Ascending aorta (tissue), 2 donors: ENCODE measurements around the gene RAPGEF4. TPM values are rescaled to one million over a fixed set of nuclear protein-coding genes. Genes with fewer than 3 reads are reported as not detected.

Experiments used
- DNase-seq, 2 donors: peaks; one replicate each; pipeline ENCODE4 v3.0.0-alpha.2; 2019; ENCODE audit warnings: low spot score in 2 of 2
- H3K27ac ChIP-seq, 2 donors: fragments of 200-600 bp; sonication (generic); one replicate each; pipeline ENCODE4 v1.5.1; 2016 to 2017; ENCODE audit warnings: mild to moderate bottlenecking in 1 of 2
- H3K27me3 ChIP-seq: fragments of 200-600 bp; sonication (generic); one replicate; pipeline ENCODE4 v1.5.1; 2017
- H3K36me3 ChIP-seq, 2 donors: fragments of 200-600 bp; sonication (generic); one replicate each; pipeline ENCODE4 v1.5.1; 2016
- H3K4me1 ChIP-seq, 2 donors: fragments of 200-600 bp; sonication (generic); one replicate each; pipeline ENCODE4 v1.5.1; 2016 to 2017; ENCODE audit warnings: mild to moderate bottlenecking in 1 of 2
- H3K4me3 ChIP-seq, 2 donors: fragments of 200-600 bp; sonication (generic); one replicate each; pipeline ENCODE4 v1.5.1; 2016 to 2017; ENCODE audit warnings: mild to moderate bottlenecking in 1 of 2
- H3K9me3 ChIP-seq, 2 donors: fragments of 200-600 bp; sonication (generic); one replicate each; pipeline ENCODE4 v1.5.1; 2016
- CTCF ChIP-seq, 3 experiments: fragments of 200-600 bp in 2 of 3; fragments of 450-650 bp in 1 of 3; sonication (generic) in 2 of 3; IDR thresholded peaks; one replicate each; pipeline ENCODE4 v1.5.1; 2016 to 2019; ENCODE audit warnings: antibody characterized with exemption in 3 of 3, mild to moderate bottlenecking in 1 of 3, moderate library complexity in 1 of 3
- intact Hi-C: fragments of 100-400 bp; cut with DNase I; formaldehyde crosslinking; loops from one replicate; pipeline ENCODE4 v1.15.1; 2023
- total RNA-seq: library from RNA; depleted of rRNA; stranded (reverse); fragments of >200 nt; gene quantifications from one replicate; pipeline ENCODE4 v1.1.0, GENCODE V29; 2016

Gene RAPGEF4
- total RNA-seq, 1 donor from 2014 or later, result 79.9 TPM

GRCh38 chr2:172967036-172967982 is 231.7 kb downstream of the RAPGEF4 start:
- TF ChIP-seq CTCF (IDR thresholded peaks at IDR 0.05), result no peak
- no peaks in the 10 kb centered on the region for H3K27me3 ChIP-seq
- no peak for DNase-seq
- H3K27ac ChIP-seq, result no peak overlapping the region
- intact Hi-C loops, result no loop called here
- no peaks in the 10 kb centered on the region for H3K9me3 ChIP-seq
- no peak overlapping the region for H3K4me3 ChIP-seq
- H3K4me1 ChIP-seq, result peaks cover 0 to 15% of the 10 kb centered on the region in 2 donors
- no peaks in the 10 kb centered on the region for H3K36me3 ChIP-seq

- Histone ChIP-seq H3K36me3 (no peaks in the 10 kb centered on the region), H3K9me3 (no peaks in the 10 kb centered on the region), H3K4me1 (peaks cover 0 to 15% of the 10 kb centered on the region in 2 donors), H3K27ac (no peak overlapping the region), H3K4me3 (no peak overlapping the region), H3K27me3 (no peaks in the 10 kb centered on the region)
- DNase-seq, result peak; percentile 19 to 77
- TF ChIP-seq CTCF (IDR thresholded peaks at IDR 0.05), result no peak
- intact Hi-C loops, result no loop called here
Measured at GRCh38 chr2:172968061-172968469, 232.4 kb downstream of the RAPGEF4 start.

GRCh38 chr2:172969166-172969565 is 233.5 kb downstream of the RAPGEF4 start:
- Histone ChIP-seq H3K4me3 (no peak overlapping the region), H3K27ac (no peak overlapping the region), H3K9me3 (no peaks in the 10 kb centered on the region), H3K4me1 (peaks cover 0 to 15% of the 10 kb centered on the region in 2 donors), H3K27me3 (no peaks in the 10 kb centered on the region), H3K36me3 (no peaks in the 10 kb centered on the region)
- no peak for TF ChIP-seq CTCF (IDR thresholded peaks at IDR 0.05)
- intact Hi-C loops, result no loop called here
- DNase-seq, result no peak

GRCh38 chr2:172969609-172970008 is 234.0 kb downstream of the RAPGEF4 start:
- H3K27me3 ChIP-seq, result no peaks in the 10 kb centered on the region
- DNase-seq, result no peak
- no peaks in the 10 kb centered on the region for H3K36me3 ChIP-seq
- H3K4me3 ChIP-seq, result no peak overlapping the region
- intact Hi-C loops, result no loop called here
- H3K4me1 ChIP-seq, result peaks cover 0 to 15% of the 10 kb centered on the region in 2 donors
- no peak overlapping the region for H3K27ac ChIP-seq
- H3K9me3 ChIP-seq, result no peaks in the 10 kb centered on the region
- no peak for TF ChIP-seq CTCF (IDR thresholded peaks at IDR 0.05)

- Histone ChIP-seq H3K36me3 (no peaks in the 10 kb centered on the region), H3K27ac (no peak overlapping the region)
- TF ChIP-seq CTCF (IDR thresholded peaks at IDR 0.05), result no peak
Measured at GRCh38 chr2:172970660-172971059, 235.0 kb downstream of the RAPGEF4 start.

More at GRCh38 chr2:172970660-172971059, 235.0 kb downstream of the RAPGEF4 start:
- Histone ChIP-seq H3K9me3 (no peaks in the 10 kb centered on the region), H3K4me3 (no peak overlapping the region), H3K27me3 (no peaks in the 10 kb centered on the region), H3K4me1 (peaks cover 0 to 15% of the 10 kb centered on the region in 2 donors)
- intact Hi-C loops, result no loop called here
- no peak for DNase-seq
